ENCODE results near the gene NUTM2E. TPM values are rescaled to one million over a fixed set of nuclear protein-coding genes. Genes with fewer than 3 reads are reported as not detected.
"Not testable (repeated sequence)": the region's sequence is repeated elsewhere in the genome, so short reads cannot be mapped to it uniquely, and the experiment has no call there.

NUTM2E gene
- polyA plus RNA-seq, 3 donors from 2014 or later = not detected

GRCh38 chr10:79826131-79826495, 426 bp upstream of the NUTM2E start:
- H3K27me3 Mint-ChIP-seq (ENCODE audit: low read depth in 3 of 3); H3K36me3 Mint-ChIP-seq; H3K9me3 Mint-ChIP-seq; DNase-seq: not testable (repeated sequence)
- Mint-ChIP-seq H3K4me1 (peaks cover 24 to 44% of the 10 kb centered on the region in 2 donors), H3K4me3 (peak overlapping the region; percentile 82 to 89 (median 86)), H3K27ac (peak overlapping the region in 5 of 6 donors; percentile 77 to 91 (median 86))

GRCh38 chr10:79833833-79834232, 7.3 kb downstream of the NUTM2E start:
- not testable (repeated sequence) for H3K9me3 Mint-ChIP-seq; DNase-seq; H3K4me1 Mint-ChIP-seq; H3K36me3 Mint-ChIP-seq; H3K4me3 Mint-ChIP-seq; H3K27ac Mint-ChIP-seq; H3K27me3 Mint-ChIP-seq (ENCODE audit: low read depth in 3 of 3)

- H3K4me3 Mint-ChIP-seq; H3K9me3 Mint-ChIP-seq; H3K4me1 Mint-ChIP-seq; H3K27ac Mint-ChIP-seq; DNase-seq; H3K36me3 Mint-ChIP-seq; H3K27me3 Mint-ChIP-seq (ENCODE audit: low read depth in 3 of 3): not testable (repeated sequence)
These were observed 9.4 kb downstream of the NUTM2E start for GRCh38 chr10:79835891-79836290.

GRCh38 chr10:79836891-79837290, 10.4 kb downstream of the NUTM2E start:
- DNase-seq; H3K4me1 Mint-ChIP-seq; H3K27ac Mint-ChIP-seq; H3K27me3 Mint-ChIP-seq (ENCODE audit: low read depth in 3 of 3); H3K4me3 Mint-ChIP-seq; H3K9me3 Mint-ChIP-seq; H3K36me3 Mint-ChIP-seq: not testable (repeated sequence)

GRCh38 chr10:79838441-79838840, 11.9 kb downstream of the NUTM2E start:
- H3K4me1 Mint-ChIP-seq; H3K36me3 Mint-ChIP-seq; H3K4me3 Mint-ChIP-seq; DNase-seq; H3K27ac Mint-ChIP-seq; H3K9me3 Mint-ChIP-seq; H3K27me3 Mint-ChIP-seq (ENCODE audit: low read depth in 3 of 3): not testable (repeated sequence)

- H3K27me3 Mint-ChIP-seq (ENCODE audit: low read depth in 3 of 3); DNase-seq; H3K9me3 Mint-ChIP-seq; H3K36me3 Mint-ChIP-seq; H3K4me1 Mint-ChIP-seq; H3K27ac Mint-ChIP-seq; H3K4me3 Mint-ChIP-seq: not testable (repeated sequence)
These were observed 26.8 kb downstream of the NUTM2E start for GRCh38 chr10:79853191-79853854.

GRCh38 chr10:79862269-79862668, 35.7 kb downstream of the NUTM2E start:
- H3K4me1 Mint-ChIP-seq; H3K27ac Mint-ChIP-seq; H3K27me3 Mint-ChIP-seq (ENCODE audit: low read depth in 3 of 3); DNase-seq; H3K4me3 Mint-ChIP-seq; H3K9me3 Mint-ChIP-seq; H3K36me3 Mint-ChIP-seq: not testable (repeated sequence)

- not testable (repeated sequence) for H3K27me3 Mint-ChIP-seq (ENCODE audit: low read depth in 3 of 3); H3K27ac Mint-ChIP-seq; DNase-seq; H3K36me3 Mint-ChIP-seq; H3K9me3 Mint-ChIP-seq; H3K4me1 Mint-ChIP-seq; H3K4me3 Mint-ChIP-seq
These were observed 36.3 kb downstream of the NUTM2E start for GRCh38 chr10:79862803-79863202.

GRCh38 chr10:79866903-79867551, 40.5 kb downstream of the NUTM2E start:
- not testable (repeated sequence) for H3K4me3 Mint-ChIP-seq; H3K27me3 Mint-ChIP-seq (ENCODE audit: low read depth in 3 of 3); H3K9me3 Mint-ChIP-seq; DNase-seq; H3K4me1 Mint-ChIP-seq; H3K27ac Mint-ChIP-seq; H3K36me3 Mint-ChIP-seq

- H3K27ac Mint-ChIP-seq; DNase-seq; H3K4me1 Mint-ChIP-seq; H3K9me3 Mint-ChIP-seq; H3K27me3 Mint-ChIP-seq (ENCODE audit: low read depth in 3 of 3); H3K4me3 Mint-ChIP-seq; H3K36me3 Mint-ChIP-seq: not testable (repeated sequence)
These were observed 41.5 kb downstream of the NUTM2E start for GRCh38 chr10:79868023-79868422.

- H3K27me3 Mint-ChIP-seq (ENCODE audit: low read depth in 3 of 3); H3K4me1 Mint-ChIP-seq; H3K27ac Mint-ChIP-seq; H3K9me3 Mint-ChIP-seq; DNase-seq; H3K36me3 Mint-ChIP-seq; H3K4me3 Mint-ChIP-seq: not testable (repeated sequence)
These were observed 43.0 kb downstream of the NUTM2E start for GRCh38 chr10:79869439-79870097.

GRCh38 chr10:79871729-79872128, 45.2 kb downstream of the NUTM2E start:
- H3K4me1 Mint-ChIP-seq; H3K27me3 Mint-ChIP-seq (ENCODE audit: low read depth in 3 of 3); DNase-seq; H3K9me3 Mint-ChIP-seq; H3K36me3 Mint-ChIP-seq; H3K4me3 Mint-ChIP-seq; H3K27ac Mint-ChIP-seq: not testable (repeated sequence)

Data from immature natural killer cell (primary cell).